Left forelimb (tissue), 1 donor: ENCODE results near the gene MED22.

ENCODE experiments used
- DNase-seq: peaks from one replicate; pipeline ENCODE4 v3.0.0-alpha.2; 2018; ENCODE audit warnings: low spot score

Gene MED22

DNA sequence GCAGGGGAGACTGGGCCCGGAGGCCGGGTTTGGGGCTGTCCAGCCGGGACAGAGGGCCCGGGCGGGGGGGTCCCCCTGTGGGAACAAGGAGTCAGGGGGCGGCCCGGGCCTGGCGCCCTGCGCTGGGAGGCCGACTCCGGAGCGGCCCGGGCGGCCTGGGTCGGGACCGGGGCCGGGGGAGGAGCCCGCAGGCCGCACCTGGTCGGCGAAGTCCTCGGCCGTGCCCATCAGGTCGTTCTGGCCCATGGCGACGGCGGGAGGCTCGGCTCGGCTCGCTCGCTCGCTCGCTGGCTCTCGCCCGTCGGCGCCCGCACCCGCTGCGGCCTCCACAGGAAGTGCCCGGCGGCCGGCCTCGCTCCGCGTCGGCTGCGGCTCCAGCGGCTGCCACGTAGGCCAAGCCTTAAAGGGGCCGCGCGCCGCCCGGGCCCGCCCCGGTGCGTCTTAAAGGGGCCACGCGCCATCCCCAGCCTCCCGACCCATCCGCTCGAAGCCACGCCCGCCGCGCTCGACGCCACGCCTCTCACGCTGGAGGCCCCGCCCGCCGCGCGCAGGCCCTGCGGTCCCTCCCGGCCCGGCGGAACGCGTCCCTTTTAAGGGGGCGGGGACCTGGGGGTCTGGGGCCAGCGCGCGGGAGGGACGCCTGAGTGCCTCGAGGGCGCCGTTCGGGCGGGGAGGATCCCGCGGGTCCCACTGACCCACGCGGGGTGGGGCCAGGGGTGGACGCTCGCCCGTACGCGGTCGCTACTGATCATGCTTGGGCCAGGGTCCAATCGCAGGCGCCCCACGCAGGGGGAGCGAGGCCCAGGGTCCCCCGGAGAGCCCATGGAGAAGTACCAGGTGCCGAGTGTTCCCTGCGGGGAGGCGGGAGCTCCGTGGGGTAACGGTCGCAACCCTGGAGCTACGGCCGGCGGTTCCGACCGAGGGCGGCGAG, 28.1 kb upstream of the MED22 start, which contains the start of the genes STKLD1 and SURF4:
Gene STKLD1, plus strand, starts transcription at position 643 of the 931 bp plus-strand sequence. Its CDS starts 108 bp downstream, at position 751.
Gene SURF4, minus strand, starts transcription at position 337 of the 931 bp plus-strand sequence. Its CDS starts 91 bp downstream, at position 246.
- peak; percentile 98 for DNase-seq

GRCh38 chr9:133375116-133375723, 27.3 kb upstream of the MED22 start:
- no peak for DNase-seq

DNA sequence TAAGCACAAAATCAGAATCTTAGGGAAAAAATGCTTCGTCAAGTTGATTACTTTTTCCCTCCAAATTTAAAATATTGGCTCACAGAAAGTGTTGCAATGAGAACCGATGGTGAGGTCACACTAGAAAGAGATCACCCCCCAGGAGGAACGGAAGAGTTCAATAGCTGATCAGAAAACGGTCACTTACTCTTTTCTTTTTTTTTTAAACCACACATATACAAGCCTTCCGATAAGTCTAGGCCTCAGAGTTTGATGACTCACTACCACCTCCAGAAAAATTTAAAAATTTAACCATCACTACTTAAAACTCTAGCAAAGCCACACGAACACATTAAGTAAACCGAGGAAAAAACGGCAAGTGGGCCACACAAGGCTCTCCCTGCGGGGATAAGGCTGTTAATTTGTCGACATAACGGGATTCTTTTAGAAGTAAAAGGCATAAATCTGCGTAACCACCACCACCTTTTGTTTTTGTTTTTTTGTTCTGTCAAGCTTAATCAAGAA, 26.7 kb upstream of the MED22 start:
- DNase-seq: no peak

DNA sequence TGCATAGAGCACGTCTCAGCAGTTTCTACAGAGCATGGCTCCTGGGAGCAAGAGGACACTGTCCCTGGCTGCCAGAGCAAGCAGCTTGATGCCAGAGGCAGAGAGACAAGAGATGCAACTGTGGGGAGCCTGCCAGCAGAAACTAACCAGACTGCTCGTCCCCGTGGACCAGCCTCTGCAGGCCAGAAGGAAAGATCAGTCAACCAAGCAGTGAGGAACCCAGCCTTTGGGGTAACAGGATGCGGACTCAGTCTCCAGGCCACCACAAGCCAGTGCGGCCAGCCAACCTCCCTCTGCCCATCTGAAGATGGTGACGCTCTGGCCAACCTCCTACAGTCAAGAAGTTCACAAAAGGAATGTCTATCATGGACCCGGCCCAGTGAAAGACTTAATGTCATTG, 24.2 kb upstream of the MED22 start:
- DNase-seq: no peak

GRCh38 chr9:133371261-133371711, 23.4 kb upstream of the MED22 start:
- DNase-seq: no peak

DNA sequence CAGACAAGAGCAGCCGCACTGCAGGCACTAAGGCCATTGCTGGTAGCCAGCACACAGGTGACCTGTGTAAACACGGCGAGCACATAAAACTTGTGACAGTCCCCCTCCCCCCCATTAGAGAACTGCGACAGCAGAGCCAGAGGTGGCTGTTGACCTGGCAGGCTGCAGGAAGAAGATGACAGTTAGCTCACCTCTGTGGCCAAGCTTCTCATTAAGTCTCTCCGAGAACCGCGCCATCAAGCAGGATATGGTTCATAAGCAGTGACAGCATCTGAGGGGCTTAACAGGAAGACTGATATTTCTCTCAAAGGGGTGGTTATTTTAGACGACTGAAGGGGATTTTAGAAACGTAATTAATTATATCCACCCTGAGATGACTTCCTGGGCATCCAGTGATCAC, 22.8 kb upstream of the MED22 start:
- DNase-seq: no peak

DNA sequence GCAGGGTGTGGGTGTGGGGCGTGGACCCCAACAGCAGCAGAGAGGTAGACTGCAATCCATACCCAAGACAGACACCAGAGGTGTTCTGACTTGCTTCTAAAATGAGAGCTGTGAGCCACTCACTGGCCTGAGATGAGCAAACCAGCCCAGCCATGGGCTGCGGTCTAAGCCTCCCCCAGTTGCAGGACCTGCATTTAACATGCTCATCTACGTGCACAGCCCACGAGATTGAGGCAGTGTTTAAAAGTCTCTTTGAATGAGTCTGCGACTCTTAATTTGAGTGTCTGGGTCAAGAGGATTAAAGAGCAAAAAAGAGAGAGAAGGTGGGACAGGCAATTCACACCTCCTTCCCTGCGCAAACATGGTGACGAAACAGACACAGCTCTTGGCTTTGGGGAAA, 22.0 kb upstream of the MED22 start:
- DNase-seq: no peak

DNA sequence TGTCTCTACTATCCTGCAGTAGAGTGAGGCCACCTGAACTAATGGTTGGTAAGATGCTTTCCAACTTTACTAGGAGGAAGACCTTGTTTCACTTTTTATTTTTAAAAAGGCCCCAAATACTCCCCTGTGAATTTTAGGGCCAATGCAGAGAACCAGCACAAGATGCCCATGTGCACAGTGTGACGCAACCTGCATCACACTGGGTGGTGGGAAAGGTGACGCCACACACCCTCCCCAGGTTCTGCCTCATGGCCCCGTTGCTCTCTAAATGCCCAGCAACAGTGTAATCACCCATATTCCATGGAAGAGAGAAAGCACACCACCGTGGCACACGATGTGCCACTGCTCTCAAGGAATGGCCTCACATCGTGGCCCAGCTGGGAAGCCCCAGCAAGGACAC, 21.5 kb upstream of the MED22 start:
- DNase-seq: no peak

DNA sequence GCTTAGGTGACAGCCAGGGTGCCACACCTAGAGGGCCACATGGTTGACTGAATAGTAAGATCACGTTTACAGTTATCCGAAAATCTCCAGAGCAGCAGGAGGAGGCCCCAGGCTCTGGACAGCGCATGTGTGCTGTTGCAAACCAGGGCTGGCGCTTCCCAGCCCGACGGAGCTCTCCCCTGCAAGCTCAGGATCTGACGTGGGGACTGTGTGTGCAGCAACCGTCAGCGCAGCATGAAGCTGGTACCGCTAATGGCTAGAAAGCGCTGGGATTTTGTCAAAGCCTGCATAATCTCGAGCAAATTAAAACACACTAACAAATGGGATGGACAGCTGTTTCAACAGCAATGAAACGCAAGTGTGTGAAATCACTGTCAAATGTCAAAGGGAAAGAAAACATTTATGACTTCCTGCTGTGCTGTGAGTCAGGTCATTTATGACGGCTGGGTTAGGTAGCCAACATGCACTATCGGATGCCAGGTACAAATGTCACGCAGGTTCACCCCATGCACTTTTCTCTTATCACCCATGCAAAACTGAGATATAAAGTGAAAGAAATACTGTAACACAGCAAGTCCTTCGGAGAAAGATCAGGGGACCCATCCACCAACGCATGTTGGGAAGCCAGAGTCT, 20.4 kb upstream of the MED22 start:
- no peak for DNase-seq

DNA sequence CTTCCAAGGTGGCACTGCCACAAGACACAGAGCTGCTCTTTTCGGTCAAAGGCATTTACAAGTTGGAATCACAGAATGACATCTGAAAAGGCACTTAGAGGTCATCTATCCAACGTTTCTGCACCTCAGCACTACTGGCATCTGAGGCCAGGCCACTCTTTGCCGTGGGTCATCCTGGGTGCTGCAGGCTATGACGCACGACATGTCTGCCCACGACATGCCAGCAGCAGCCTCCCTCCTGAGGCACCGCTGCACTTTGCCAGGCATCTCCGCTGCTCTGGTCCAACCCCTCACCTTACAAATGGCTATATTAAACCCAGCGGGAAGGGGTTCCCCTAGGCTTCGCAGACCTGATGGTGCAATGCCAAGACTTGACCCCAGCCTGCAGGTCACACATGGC, 19.8 kb upstream of the MED22 start:
- DNase-seq: no peak

GRCh38 chr9:133367221-133367620, 19.3 kb upstream of the MED22 start:
- no peak for DNase-seq

DNA sequence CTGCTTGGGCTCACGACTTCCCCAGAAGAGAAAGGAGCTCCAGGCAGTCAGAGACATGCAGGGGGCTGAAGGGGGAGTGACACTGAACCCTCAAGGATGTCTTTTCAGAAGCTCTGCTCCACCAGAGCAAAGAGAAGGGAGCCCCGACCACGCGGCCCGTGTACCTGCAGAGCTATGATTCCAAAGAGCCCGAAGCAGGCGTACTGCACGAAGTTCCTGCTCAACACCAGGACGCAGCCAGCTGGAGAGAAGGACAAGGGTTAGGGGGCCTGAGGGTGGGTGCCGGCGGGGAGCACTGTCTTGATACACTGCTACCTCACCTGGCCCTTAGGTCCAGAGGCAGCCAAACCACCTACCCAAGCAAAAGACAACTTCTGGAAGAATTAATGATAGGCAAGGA, 18.5 kb upstream of the MED22 start:
- DNase-seq: no peak

GRCh38 chr9:133362359-133363044, 14.6 kb upstream of the MED22 start:
- DNase-seq: no peak

DNA sequence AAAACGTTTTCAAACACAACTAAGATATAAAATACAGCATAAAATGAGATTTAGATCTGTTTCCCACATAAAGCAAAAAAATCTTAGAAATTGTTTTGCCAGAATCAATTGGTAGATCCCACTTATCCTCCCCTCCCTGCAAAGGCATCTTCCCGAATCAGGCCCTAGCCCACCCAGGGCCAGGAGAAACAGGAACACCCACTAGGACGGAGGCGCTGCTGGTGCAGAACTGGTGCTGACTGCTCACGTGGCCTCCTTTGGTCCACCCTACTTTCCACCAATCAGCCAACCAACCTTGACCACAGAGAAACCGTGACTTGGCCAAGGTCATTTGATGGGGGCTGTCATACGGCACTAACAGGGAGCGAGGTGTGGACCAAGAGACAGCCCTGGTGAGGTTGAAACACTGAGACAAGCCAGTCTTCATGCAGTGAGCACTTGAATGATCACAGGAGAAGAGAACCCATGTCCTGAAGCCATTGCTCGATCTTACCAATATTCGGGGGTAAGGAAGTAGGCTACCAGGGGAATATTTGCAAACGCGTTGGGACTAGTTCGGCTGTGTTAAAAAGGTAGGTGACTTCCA, 13.7 kb upstream of the MED22 start:
- no peak for DNase-seq

DNA sequence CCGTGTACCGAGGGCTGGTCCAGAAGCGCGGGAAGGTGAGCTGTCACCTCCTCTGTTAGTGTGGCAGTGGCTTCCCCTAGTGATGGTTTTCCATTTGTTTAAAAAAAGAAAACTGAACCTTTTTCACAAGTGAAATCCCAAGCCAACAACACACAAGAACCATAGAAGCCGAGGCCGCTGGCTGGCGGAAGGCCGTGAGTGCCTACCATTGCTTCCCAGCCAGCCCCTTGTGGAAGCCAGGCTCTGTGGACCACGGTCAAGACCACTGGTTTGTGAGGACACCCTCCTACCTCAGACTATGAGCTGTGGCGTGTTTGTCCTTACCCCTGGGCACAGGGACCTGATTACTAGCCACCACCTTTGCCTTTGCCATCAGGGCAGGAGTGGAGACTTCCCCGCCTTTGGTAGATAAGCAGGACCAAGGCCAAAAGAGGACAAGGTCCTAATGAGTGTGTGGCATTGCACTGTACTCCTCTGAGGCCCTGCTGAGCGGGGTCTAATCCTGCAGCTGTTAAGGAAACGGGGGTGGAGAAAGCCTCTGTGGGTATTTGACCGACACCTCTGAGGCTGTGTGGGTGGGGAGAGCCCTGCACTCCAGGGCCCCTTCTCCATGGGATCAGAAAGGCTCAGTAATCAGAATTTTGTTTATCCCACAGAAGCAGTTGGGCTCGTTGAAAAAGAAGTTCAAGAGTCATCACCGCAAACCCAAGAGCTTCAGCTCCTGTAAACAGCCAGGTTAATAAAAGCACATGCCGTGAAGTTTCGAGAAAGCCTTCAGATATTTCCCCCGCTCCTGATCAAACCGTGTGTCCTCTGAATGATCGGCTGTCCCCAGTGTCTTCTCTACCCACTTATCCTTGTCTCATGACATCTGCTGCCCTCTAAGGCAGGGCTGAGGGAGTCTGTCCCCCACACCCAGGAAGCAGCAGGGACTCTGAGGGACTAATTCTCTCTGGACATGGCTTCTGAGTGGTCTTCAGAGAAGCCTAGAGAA, 12.8 kb upstream of the MED22 start:
- DNase-seq: no peak

DNA sequence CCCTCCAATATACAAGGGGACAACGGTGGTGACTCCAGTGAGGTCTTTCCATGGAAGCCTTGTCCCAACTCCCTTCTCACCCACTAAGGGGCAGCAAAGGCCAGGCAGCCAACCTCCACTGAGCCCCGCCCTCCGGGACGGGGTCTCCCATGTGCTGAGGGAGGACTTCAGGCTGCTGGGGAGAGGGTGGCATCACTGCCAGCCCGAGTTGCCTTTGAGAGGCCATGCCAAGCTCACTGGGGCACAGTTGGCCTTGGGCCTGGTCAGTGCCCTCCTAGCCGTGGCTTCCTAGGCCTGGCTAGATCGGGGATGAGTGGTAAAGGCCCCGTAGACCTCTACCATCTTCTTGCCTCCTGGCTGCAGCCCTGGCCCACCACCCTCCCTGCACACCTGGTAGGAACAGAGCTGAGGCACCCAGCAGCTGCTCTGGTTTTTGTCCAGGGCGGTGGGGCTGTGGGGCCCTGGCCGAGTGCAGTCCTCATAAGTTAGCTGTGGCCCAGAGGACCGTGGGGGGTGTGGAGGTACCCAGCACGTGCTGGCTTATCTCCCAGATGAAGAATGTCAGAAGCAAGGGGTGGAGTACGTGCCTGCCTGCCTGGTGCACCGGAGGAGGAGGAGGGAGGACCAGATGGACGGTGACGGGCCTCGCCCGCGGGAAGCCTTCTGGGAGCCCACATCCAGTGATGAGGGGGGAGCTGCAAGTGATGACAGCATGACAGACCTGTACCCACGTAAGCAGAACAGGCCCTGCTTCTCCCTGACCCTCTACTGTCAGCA, 11.7 kb upstream of the MED22 start:
- no peak for DNase-seq

DNA sequence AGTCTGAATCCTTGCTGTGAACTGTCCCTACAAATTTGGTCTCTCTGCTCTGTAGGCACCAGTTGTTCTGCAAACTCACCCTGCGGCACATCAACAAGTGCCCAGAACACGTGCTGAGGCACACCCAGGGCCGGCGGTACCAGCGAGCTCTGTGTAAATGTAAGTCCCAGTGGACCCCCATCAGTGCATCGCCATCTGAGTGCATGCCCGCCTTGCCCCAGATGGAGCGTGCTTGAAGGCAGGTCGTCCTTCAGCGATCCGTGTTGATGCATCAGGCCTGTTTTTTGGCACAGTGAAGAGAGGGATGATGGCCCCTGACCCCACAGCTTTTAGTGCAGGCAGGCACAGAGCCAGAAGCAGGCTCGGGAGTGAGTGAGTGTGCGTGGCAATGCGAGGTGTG, 9.7 kb upstream of the MED22 start:
- no peak for DNase-seq

GRCh38 chr9:133356391-133357091, 8.6 kb upstream of the MED22 start, which contains the start of the genes SURF1 and SURF2:
Gene SURF1 (minus strand): TSS chr9:133356487. CDS start chr9:133356453, 34 bp downstream.
Gene SURF2 (plus strand): TSS chr9:133356550. CDS start chr9:133356593, 43 bp downstream.
- DNase-seq: peak; percentile 92
